Vagina (tissue), 2 donors: ENCODE measurements around the gene RCAN1. TPM values are rescaled to one million over a fixed set of nuclear protein-coding genes. Genes with fewer than 3 reads are reported as not detected.

Experiments
- DNase-seq, 2 donors: peaks; one replicate each; pipeline ENCODE4 v3.0.0-alpha.2; 2017; ENCODE audit errors: extremely low spot score in 2 of 2
- H3K27ac ChIP-seq: fragments of 200-600 bp; sonication (generic); one replicate; pipeline ENCODE4 v1.5.1; 2019
- H3K27me3 ChIP-seq: fragments of 200-600 bp; sonication (generic); one replicate; pipeline ENCODE4 v1.5.1; 2019
- H3K36me3 ChIP-seq, 2 donors: fragments of 200-600 bp; sonication (generic); one replicate each; pipeline ENCODE4 v1.5.1; 2017 to 2019
- H3K4me1 ChIP-seq: fragments of 200-600 bp; sonication (generic); one replicate; pipeline ENCODE4 v1.5.1; 2019
- H3K4me3 ChIP-seq, 2 donors: fragments of 200-600 bp; sonication (generic); 1 replicate in 1 of 2; 2 replicates in 1 of 2; pipeline ENCODE4 v1.5.1; 2016 to 2019
- H3K9me3 ChIP-seq: fragments of 200-600 bp; sonication (generic); one replicate; pipeline ENCODE4 v1.5.1; 2019
- POLR2A ChIP-seq, 2 donors: fragments of 450-650 bp; IDR thresholded peaks; one replicate each; pipeline ENCODE4 v1.6.1; 2017; ENCODE audit warnings: antibody characterized with exemption in 2 of 2, mild to moderate bottlenecking in 2 of 2, moderate library complexity in 2 of 2
- POLR2AphosphoS5 ChIP-seq, 2 donors: sonication (generic); formaldehyde crosslinking; IDR thresholded peaks; one replicate each; pipeline ENCODE4 v1.9.0; 2017; ENCODE audit warnings: antibody characterized with exemption in 2 of 2, mild to moderate bottlenecking in 2 of 2, low read depth in 1 of 2; ENCODE audit not compliant: insufficient read depth in 1 of 2
- intact Hi-C: fragments of 100-400 bp; cut with DNase I; formaldehyde crosslinking; loops from one replicate; pipeline ENCODE4 v1.15.1; 2023
- total RNA-seq: library from RNA; depleted of rRNA; stranded (reverse); fragments of >200 nt; gene quantifications from one replicate; pipeline ENCODE4 v1.2.3, GENCODE V29; 2016
- TF ChIP-seq, protein P1 (sequence below), 3 experiments: fragments of 450-650 bp in 2 of 3; fragments of 200-600 bp in 1 of 3; sonication (generic) in 1 of 3; IDR thresholded peaks; one replicate each; pipeline ENCODE4 v1.5.1; 2017 to 2019; ENCODE audit warnings: antibody characterized with exemption in 3 of 3, mild to moderate bottlenecking in 2 of 3, moderate library complexity in 2 of 3

Gene RCAN1
- total RNA-seq, 1 donor from 2014 or later = 29.2 TPM

- H3K4me3 ChIP-seq = no peak overlapping the region
- TF ChIP-seq, protein P1, sequence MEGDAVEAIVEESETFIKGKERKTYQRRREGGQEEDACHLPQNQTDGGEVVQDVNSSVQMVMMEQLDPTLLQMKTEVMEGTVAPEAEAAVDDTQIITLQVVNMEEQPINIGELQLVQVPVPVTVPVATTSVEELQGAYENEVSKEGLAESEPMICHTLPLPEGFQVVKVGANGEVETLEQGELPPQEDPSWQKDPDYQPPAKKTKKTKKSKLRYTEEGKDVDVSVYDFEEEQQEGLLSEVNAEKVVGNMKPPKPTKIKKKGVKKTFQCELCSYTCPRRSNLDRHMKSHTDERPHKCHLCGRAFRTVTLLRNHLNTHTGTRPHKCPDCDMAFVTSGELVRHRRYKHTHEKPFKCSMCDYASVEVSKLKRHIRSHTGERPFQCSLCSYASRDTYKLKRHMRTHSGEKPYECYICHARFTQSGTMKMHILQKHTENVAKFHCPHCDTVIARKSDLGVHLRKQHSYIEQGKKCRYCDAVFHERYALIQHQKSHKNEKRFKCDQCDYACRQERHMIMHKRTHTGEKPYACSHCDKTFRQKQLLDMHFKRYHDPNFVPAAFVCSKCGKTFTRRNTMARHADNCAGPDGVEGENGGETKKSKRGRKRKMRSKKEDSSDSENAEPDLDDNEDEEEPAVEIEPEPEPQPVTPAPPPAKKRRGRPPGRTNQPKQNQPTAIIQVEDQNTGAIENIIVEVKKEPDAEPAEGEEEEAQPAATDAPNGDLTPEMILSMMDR (IDR thresholded peaks at IDR 0.05) = no peak
- TF ChIP-seq POLR2A (IDR thresholded peaks at IDR 0.05) = no peak
- no peak for TF ChIP-seq POLR2AphosphoS5 (IDR thresholded peaks at IDR 0.05; ENCODE audit: insufficient read depth in 1 of 2, low read depth in 1 of 2)
- DNase-seq = peak in 1 of 2 donors; percentile 88
- H3K27me3 ChIP-seq = no peaks in the 10 kb centered on the region
- intact Hi-C loops = no loop called here
- no peak overlapping the region for H3K27ac ChIP-seq
- no peaks in the 10 kb centered on the region for H3K9me3 ChIP-seq
- H3K4me1 ChIP-seq = no peaks in the 10 kb centered on the region
- no peaks in the 10 kb centered on the region for H3K36me3 ChIP-seq
Observed at GRCh38 chr21:34604556-34604955, 10.4 kb downstream of the RCAN1 start.

- no peaks in the 10 kb centered on the region for H3K36me3 ChIP-seq
- no peak overlapping the region for H3K4me3 ChIP-seq
- no peak overlapping the region for H3K27ac ChIP-seq
- intact Hi-C loops = no loop called here
- no peaks in the 10 kb centered on the region for H3K27me3 ChIP-seq
- H3K4me1 ChIP-seq = no peaks in the 10 kb centered on the region
- DNase-seq = no peak
- H3K9me3 ChIP-seq = no peaks in the 10 kb centered on the region
- TF ChIP-seq POLR2A (IDR thresholded peaks at IDR 0.05) = no peak
- TF ChIP-seq, protein P1 (IDR thresholded peaks at IDR 0.05) = no peak
- TF ChIP-seq POLR2AphosphoS5 (IDR thresholded peaks at IDR 0.05; ENCODE audit: insufficient read depth in 1 of 2, low read depth in 1 of 2) = no peak
Observed at GRCh38 chr21:34603710-34604057, 11.2 kb downstream of the RCAN1 start.

- no peak overlapping the region for H3K27ac ChIP-seq
- peak; percentile 52 to 88 for DNase-seq
- no peak overlapping the region for H3K4me3 ChIP-seq
- H3K36me3 ChIP-seq = no peaks in the 10 kb centered on the region
- no peaks in the 10 kb centered on the region for H3K27me3 ChIP-seq
- no peak for TF ChIP-seq POLR2AphosphoS5 (IDR thresholded peaks at IDR 0.05; ENCODE audit: insufficient read depth in 1 of 2, low read depth in 1 of 2)
- TF ChIP-seq, protein P1 (IDR thresholded peaks at IDR 0.05) = peak in 2 of 3 experiments; percentile 65 to 71
- no peaks in the 10 kb centered on the region for H3K4me1 ChIP-seq
- intact Hi-C loops = no loop called here
- H3K9me3 ChIP-seq = no peaks in the 10 kb centered on the region
Observed at GRCh38 chr21:34603002-34603709, 11.8 kb downstream of the RCAN1 start.

DNA sequence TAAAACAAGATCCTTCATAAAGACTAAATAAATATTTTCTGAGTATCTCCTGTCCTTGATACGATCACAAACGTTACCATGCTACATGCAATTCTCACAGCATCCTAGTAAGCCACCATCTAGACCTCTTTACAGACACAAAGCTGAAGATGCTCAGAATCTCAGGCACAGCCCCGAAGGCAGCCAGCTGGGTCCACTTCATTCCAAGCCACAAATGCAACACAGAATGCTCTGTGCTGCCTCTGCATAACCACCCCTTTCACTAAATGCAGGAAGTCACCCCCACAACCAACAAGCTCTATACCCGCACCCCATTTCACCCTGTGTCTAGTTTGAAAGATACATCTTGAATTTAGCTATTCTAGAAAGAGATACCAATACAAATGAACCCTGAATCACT, 12.9 kb downstream of the RCAN1 start:
- intact Hi-C loops = no loop called here
- peak in 1 of 2 donors; percentile 43 for DNase-seq
- H3K4me3 ChIP-seq = no peak overlapping the region
- H3K27ac ChIP-seq = no peak overlapping the region
- no peaks in the 10 kb centered on the region for H3K4me1 ChIP-seq
- H3K36me3 ChIP-seq = no peaks in the 10 kb centered on the region
- no peak for TF ChIP-seq POLR2AphosphoS5 (IDR thresholded peaks at IDR 0.05; ENCODE audit: insufficient read depth in 1 of 2, low read depth in 1 of 2)
- no peak for TF ChIP-seq POLR2A (IDR thresholded peaks at IDR 0.05)
- TF ChIP-seq, protein P1 (IDR thresholded peaks at IDR 0.05) = no peak
- no peaks in the 10 kb centered on the region for H3K27me3 ChIP-seq
- no peaks in the 10 kb centered on the region for H3K9me3 ChIP-seq

DNA sequence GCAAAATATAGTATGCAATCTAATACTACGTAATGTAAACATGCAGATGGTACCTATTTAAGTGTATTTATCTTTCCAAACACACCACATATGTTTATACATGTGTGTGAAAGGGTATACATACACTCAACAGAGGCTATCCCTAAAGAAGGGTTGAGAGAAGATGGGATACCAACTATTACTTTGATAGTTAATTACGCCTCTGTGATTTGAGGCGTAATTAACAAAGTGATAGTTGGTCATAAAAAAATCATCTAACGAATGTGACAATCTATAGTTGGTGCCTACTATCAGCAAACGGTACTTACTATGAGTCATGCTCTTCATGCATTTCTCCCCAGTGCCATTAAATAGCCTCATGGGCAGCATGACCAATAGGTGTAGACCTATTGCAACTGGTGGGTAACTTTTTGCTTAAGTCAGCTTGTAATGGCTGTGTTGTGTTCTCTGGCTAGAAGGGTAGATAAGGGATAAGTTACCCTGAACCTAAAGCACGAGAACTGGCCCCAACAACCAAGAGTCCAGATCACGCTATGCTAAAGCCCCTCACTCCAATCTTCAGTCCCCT, 15.3 kb downstream of the RCAN1 start:
- TF ChIP-seq, protein P1 (IDR thresholded peaks at IDR 0.05) = no peak
- TF ChIP-seq POLR2A (IDR thresholded peaks at IDR 0.05) (no peak), POLR2AphosphoS5 (IDR thresholded peaks at IDR 0.05; ENCODE audit: insufficient read depth in 1 of 2, low read depth in 1 of 2) (no peak)
- H3K27me3 ChIP-seq = no peaks in the 10 kb centered on the region
- intact Hi-C loops = no loop called here
- no peaks in the 10 kb centered on the region for H3K9me3 ChIP-seq
- peak; percentile 14 to 71 for DNase-seq
- no peak overlapping the region for H3K4me3 ChIP-seq
- peaks cover 6% of the 10 kb centered on the region for H3K4me1 ChIP-seq
- no peak overlapping the region for H3K27ac ChIP-seq
- no peaks in the 10 kb centered on the region for H3K36me3 ChIP-seq
